ENCODE data around the gene NSUN4.

- no peak for TF ChIP-seq CTCF (IDR thresholded peaks at IDR 0.05)
- TF ChIP-seq POLR2A (IDR thresholded peaks at IDR 0.05): no peak
Measured at GRCh38 chr1:46343351-46343695, 2.7 kb downstream of the NSUN4 start.

Data from testis (tissue), 2 donors.